GM10847 (cell line): ENCODE results near the gene PCBP3.

Source experiments
- POLR2A ChIP-seq: IDR thresholded peaks from 2 replicates; pipeline ENCODE4 v1.6.1; 2011; ENCODE audit not compliant: insufficient read length; ENCODE audit errors: extremely low read depth

Gene PCBP3

DNA sequence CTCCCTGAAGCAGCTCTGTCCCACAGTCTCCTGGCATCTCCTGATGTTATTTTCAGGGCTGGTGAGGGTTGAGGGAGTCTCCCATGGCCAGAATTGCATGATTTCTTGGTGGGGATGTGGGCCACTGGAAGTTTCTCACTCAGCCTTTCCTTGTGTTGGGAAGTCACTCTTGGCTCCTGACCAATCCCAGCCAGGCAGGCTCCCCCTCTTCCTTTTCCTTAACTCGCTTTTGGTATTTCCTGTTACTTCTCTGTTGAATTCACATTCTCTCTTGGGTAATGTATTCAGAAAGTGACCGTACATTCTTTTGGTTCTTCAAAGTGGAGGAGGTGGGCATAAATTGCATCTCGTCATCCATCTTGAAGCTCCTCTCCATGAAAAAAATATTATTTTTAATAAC, 135.7 kb downstream of the PCBP3 start:
- TF ChIP-seq POLR2A, result no peak

GRCh38 chr21:45780647-45781046, 137.1 kb downstream of the PCBP3 start:
- TF ChIP-seq POLR2A, result no peak

- TF ChIP-seq POLR2A, result no peak
Observed at GRCh38 chr21:45781741-45782140, 138.2 kb downstream of the PCBP3 start.

DNA sequence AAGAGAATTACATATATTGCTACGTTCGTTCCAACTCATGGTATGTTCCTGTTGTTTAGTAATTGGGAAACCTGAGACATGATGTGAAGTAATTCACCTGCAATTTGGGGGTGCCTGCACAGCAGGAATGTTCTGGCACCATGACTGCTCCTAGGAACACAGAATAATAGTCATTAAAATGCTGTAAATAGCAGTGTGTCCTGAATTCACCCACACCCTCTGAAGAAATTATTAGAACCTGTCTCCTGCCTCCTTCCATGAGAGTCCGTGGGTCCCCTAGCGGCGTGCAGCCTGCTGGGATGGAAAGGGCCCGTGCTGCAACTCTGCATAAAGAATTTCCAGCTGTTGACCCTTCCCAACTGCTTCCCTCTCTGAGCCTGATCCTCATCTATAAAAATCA, 143.1 kb downstream of the PCBP3 start:
- no peak for TF ChIP-seq POLR2A

DNA sequence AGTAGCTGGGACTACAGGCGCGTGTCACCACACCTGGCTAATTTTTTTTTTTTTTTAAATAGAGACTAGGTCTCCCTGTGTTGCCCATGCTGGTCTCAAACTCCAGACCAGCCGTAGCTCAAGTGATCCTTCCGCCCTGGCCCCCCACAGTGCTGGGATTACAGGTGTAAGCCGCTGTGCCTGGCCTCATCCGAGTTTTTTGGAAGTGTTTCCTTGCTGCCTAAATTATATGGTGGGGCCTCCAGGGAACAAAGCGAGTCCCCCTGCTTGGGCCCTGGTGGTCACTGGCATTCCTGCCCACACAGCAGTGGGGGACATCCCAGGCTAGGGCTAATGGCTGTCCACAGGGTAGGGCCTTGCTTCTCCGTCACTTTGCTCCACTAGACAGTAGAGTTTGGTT, 143.8 kb downstream of the PCBP3 start:
- no peak for TF ChIP-seq POLR2A

GRCh38 chr21:45788198-45788597, 144.7 kb downstream of the PCBP3 start:
- TF ChIP-seq POLR2A, result no peak

DNA sequence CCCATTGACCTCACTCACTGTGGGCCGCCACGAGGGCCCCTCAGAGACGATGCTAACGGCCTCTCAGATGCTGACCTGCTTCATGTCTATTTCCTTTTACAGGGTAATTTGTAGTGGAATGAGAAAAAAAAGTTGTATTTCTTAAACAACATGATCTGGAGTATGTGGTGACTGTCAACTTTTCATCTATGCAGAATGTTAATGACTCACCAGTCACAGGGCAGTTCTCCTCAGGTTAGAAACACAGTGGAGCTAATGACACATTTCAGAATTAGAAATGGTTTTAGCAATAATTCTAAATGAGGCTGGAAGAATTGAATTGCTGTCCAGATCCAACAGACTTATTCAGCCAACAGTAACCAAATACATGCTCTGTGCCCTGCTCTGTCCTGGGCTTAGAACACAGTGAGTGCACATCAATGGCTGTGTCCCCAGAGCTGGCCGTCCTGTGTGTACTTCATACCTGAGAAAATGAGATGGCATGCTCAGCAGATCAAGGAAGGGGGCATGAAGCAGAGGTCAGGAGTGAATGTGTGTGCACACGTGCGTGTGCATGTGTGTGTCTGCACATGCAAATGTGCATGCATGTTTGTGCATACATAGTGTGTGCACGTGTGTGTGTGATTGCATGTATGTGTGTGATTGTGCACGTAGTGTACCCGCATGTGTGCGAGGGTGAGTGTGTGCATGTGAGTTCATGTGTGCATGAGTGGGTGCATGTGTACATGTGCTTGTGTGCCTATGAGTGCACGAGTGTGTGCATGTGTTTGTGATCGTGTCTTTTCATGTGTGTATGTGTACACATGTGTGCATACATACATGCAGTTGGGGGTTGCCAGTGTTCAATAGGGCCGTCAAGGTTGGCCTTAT, 145.3 kb downstream of the PCBP3 start:
- no peak for TF ChIP-seq POLR2A

- no peak for TF ChIP-seq POLR2A
Observed at GRCh38 chr21:45790427-45790826, 146.9 kb downstream of the PCBP3 start.

GRCh38 chr21:45791562-45792418, 148.3 kb downstream of the PCBP3 start:
- TF ChIP-seq POLR2A, result no peak

DNA sequence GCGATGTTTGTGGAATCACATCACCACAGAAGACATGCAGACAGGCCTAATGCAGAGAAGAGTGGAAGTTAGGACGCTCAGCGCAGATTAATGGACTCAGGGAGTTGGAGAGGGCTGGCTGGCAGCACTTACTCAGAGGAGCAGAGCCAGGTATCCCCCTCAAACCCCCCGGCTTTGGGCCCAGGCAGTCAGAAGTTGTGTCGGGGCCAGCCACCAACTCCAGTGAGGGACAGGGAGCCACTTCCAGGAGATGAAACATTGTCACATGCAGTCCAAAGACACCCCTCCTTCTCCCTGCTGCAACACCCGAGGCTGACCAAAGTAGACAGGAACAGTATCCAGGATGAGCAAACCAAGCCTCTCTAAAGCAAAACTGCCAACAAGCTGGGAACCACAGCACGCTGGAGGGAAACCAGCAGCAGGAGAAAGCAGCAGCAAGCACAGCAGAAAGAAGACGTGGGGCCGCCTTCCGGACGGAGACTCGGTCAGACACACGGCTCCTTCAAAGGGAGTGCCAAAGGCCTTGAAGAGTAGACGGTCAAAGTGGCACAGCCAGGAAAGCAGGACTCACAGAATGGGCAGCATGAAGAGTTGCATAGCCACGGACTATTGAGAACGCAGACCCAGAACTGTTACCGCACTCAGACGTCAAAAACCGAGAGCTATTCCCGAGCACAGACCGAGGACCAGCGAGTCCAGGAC, 149.3 kb downstream of the PCBP3 start:
- TF ChIP-seq POLR2A, result no peak

DNA sequence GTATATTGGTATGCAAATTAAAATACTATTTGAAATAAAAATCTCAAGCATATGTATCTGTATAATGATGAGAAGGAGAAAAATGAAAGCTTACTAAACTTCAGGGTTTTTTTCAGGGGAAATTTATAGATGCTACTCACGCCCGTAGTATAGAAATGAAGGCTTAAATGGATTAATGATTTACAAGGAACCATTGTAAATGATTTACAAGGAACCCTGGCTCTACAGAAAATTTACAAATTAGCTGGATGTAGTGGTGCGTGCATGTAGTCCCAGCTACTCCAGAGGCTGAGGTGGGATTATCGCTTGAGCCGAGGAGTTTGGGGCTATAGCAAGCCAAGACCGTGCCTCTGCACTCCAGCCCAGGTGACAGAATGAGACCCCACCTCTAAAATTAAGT, 150.5 kb downstream of the PCBP3 start:
- TF ChIP-seq POLR2A, result no peak

DNA sequence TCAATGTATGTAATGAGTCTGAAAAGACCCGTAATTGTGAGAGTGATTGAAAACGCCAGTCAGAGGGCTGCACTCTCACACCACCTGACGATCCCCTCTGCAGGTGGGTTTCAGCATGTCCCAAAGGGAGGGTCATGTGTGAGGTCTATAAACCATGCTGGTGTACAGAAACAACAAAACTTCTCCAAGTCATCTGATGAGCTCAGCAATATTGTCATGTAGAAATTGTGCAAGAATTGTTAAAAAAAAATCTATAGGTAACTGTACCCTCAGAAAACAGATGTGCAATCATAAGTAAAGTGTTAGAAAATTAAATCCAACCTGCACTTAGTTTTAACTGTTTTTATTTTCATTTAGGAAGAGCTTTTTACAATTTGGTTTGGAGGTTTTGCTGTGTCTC, 152.5 kb downstream of the PCBP3 start:
- TF ChIP-seq POLR2A, result no peak

- TF ChIP-seq POLR2A, result no peak
Observed at GRCh38 chr21:45797338-45797737, 153.8 kb downstream of the PCBP3 start.

DNA sequence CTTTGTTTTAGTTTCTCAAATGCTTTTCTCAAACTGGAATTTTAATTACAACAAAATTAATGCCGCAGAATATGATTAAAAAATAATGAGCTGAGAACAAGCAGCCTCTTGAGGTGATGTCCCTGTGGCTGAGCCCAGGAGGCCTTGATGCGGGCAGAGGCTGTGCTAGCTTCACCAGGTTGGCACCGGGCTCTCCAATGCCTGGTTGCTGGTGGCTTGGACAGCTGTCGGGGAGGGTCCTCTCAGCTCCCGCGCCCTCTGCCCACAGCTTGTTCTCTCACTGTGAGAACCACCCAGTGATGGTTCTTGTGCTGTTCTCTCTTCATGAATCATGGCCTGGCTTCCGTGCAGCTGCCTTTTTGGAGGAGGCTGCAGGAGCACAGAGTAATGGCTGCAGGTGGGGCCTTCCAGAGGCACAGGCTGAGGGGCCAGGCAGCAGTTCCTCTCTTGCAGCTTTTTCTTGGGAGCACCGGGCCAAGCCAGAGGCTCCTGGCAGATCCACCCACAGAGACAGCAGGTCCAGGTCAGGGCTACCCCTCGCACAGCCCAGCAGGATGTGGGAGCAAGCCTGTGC, 156.3 kb downstream of the PCBP3 start:
- TF ChIP-seq POLR2A, result no peak
